A549 (cell line): ENCODE data around the gene SLC1A3.

Experiments used
- BHLHE40 ChIP-seq: IDR thresholded peaks from 2 replicates; pipeline ENCODE4 v1.6.1; 2012; ENCODE audit warnings: low read depth, low read length, inconsistent platforms
- CBX8 ChIP-seq: fragments of 200-600 bp; sonication (generic); IDR thresholded peaks from 2 replicates; pipeline ENCODE4 v1.6.1; 2016
- EHMT2 ChIP-seq: fragments of 200-600 bp; sonication (generic); IDR thresholded peaks from 2 replicates; pipeline ENCODE4 v1.6.1; 2016; ENCODE audit warnings: antibody characterized with exemption, low read depth, mild to moderate bottlenecking, moderate library complexity
- EP300 ChIP-seq, 2 experiments: fragments of >200 bp; sonication (Bioruptor Twin); formaldehyde crosslinking; IDR thresholded peaks; 2 replicates in 1 of 2; 3 replicates in 1 of 2; pipeline ENCODE4 v1.6.1; 2016 to 2017
- JUNB ChIP-seq: fragments of >200 bp; sonication (Bioruptor Twin); formaldehyde crosslinking; IDR thresholded peaks from 2 replicates; pipeline ENCODE4 v1.6.1; 2016
- POLR2A ChIP-seq: IDR thresholded peaks from 2 replicates; pipeline ENCODE4 v1.6.1; 2012; ENCODE audit warnings: mild to moderate bottlenecking, low read length
- SMC3 ChIP-seq: fragments of >200 bp; sonication (Bioruptor Twin); formaldehyde crosslinking; IDR thresholded peaks from 3 replicates; pipeline ENCODE4 v1.6.1; 2018; ENCODE audit warnings: inconsistent platforms
- SREBF2 ChIP-seq: fragments of 450-650 bp; IDR thresholded peaks from 2 replicates; pipeline ENCODE4 v1.6.1; 2014; ENCODE audit warnings: mild to moderate bottlenecking, moderate library complexity
- ZC3H11A ChIP-seq: fragments of 450-650 bp; IDR thresholded peaks from 2 replicates; pipeline ENCODE4 v1.6.1; 2014; ENCODE audit warnings: antibody characterized with exemption, mild to moderate bottlenecking
- TF ChIP-seq, protein P1 (sequence below): fragments of >200 bp; sonication (Bioruptor Twin); formaldehyde crosslinking; IDR thresholded peaks from 3 replicates; pipeline ENCODE4 v1.5.1; 2016
- TF ChIP-seq, protein P2 (sequence below): fragments of 200-600 bp; sonication (generic); IDR thresholded peaks from 2 replicates; pipeline ENCODE4 v1.6.1; 2016; ENCODE audit warnings: antibody characterized with exemption, mild to moderate bottlenecking, moderate library complexity

DNA sequence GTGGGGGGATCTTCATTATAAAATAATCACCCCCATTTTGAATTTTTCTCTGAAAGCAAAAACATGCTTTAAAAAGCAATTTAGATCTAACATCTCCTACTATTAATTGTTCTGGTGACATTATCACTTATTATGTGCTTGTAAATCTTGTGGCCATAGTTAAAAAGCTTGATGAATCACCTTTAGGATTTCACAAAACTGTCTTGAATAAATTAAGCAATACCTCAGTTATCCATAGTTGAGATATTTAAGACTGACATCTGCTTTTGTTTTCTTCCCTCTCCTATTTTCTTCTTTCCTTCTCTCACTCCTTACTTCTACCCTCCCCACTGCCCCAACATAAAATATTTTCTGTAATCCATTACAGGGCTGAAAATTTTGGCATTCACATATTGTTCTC lies 84.8 kb downstream of the SLC1A3 start:
- TF ChIP-seq, protein P1, sequence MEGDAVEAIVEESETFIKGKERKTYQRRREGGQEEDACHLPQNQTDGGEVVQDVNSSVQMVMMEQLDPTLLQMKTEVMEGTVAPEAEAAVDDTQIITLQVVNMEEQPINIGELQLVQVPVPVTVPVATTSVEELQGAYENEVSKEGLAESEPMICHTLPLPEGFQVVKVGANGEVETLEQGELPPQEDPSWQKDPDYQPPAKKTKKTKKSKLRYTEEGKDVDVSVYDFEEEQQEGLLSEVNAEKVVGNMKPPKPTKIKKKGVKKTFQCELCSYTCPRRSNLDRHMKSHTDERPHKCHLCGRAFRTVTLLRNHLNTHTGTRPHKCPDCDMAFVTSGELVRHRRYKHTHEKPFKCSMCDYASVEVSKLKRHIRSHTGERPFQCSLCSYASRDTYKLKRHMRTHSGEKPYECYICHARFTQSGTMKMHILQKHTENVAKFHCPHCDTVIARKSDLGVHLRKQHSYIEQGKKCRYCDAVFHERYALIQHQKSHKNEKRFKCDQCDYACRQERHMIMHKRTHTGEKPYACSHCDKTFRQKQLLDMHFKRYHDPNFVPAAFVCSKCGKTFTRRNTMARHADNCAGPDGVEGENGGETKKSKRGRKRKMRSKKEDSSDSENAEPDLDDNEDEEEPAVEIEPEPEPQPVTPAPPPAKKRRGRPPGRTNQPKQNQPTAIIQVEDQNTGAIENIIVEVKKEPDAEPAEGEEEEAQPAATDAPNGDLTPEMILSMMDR = no peak
- TF ChIP-seq POLR2A = no peak
- TF ChIP-seq, protein P2, sequence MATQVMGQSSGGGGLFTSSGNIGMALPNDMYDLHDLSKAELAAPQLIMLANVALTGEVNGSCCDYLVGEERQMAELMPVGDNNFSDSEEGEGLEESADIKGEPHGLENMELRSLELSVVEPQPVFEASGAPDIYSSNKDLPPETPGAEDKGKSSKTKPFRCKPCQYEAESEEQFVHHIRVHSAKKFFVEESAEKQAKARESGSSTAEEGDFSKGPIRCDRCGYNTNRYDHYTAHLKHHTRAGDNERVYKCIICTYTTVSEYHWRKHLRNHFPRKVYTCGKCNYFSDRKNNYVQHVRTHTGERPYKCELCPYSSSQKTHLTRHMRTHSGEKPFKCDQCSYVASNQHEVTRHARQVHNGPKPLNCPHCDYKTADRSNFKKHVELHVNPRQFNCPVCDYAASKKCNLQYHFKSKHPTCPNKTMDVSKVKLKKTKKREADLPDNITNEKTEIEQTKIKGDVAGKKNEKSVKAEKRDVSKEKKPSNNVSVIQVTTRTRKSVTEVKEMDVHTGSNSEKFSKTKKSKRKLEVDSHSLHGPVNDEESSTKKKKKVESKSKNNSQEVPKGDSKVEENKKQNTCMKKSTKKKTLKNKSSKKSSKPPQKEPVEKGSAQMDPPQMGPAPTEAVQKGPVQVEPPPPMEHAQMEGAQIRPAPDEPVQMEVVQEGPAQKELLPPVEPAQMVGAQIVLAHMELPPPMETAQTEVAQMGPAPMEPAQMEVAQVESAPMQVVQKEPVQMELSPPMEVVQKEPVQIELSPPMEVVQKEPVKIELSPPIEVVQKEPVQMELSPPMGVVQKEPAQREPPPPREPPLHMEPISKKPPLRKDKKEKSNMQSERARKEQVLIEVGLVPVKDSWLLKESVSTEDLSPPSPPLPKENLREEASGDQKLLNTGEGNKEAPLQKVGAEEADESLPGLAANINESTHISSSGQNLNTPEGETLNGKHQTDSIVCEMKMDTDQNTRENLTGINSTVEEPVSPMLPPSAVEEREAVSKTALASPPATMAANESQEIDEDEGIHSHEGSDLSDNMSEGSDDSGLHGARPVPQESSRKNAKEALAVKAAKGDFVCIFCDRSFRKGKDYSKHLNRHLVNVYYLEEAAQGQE = no peak
- no peak for TF ChIP-seq BHLHE40
- no peak for TF ChIP-seq CBX8
- TF ChIP-seq EHMT2 = no peak
- no peak for TF ChIP-seq SMC3
- TF ChIP-seq EP300 (IDR thresholded peaks at IDR 0.05) = no peak
- no peak for TF ChIP-seq ZC3H11A
- TF ChIP-seq SREBF2 = no peak
- no peak for TF ChIP-seq JUNB
